Vagina (tissue), 2 donors: ENCODE measurements around the gene MED19. TPM values are rescaled to one million over a fixed set of nuclear protein-coding genes. Genes with fewer than 3 reads are reported as not detected.
"Not testable (repeated sequence)": the region's sequence is repeated elsewhere in the genome, so short reads cannot be mapped to it uniquely, and the experiment has no call there.

ENCODE experiments used
- DNase-seq, 2 donors: peaks; one replicate each; pipeline ENCODE4 v3.0.0-alpha.2; 2017; ENCODE audit errors: extremely low spot score in 2 of 2
- H3K27ac ChIP-seq: fragments of 200-600 bp; sonication (generic); one replicate; pipeline ENCODE4 v1.5.1; 2019
- H3K27me3 ChIP-seq: fragments of 200-600 bp; sonication (generic); one replicate; pipeline ENCODE4 v1.5.1; 2019
- H3K36me3 ChIP-seq, 2 donors: fragments of 200-600 bp; sonication (generic); one replicate each; pipeline ENCODE4 v1.5.1; 2017 to 2019
- H3K4me1 ChIP-seq: fragments of 200-600 bp; sonication (generic); one replicate; pipeline ENCODE4 v1.5.1; 2019
- H3K4me3 ChIP-seq, 2 donors: fragments of 200-600 bp; sonication (generic); 1 replicate in 1 of 2; 2 replicates in 1 of 2; pipeline ENCODE4 v1.5.1; 2016 to 2019
- H3K9me3 ChIP-seq: fragments of 200-600 bp; sonication (generic); one replicate; pipeline ENCODE4 v1.5.1; 2019
- POLR2A ChIP-seq, 2 donors: fragments of 450-650 bp; IDR thresholded peaks; one replicate each; pipeline ENCODE4 v1.6.1; 2017; ENCODE audit warnings: antibody characterized with exemption in 2 of 2, mild to moderate bottlenecking in 2 of 2, moderate library complexity in 2 of 2
- POLR2AphosphoS5 ChIP-seq, 2 donors: sonication (generic); formaldehyde crosslinking; IDR thresholded peaks; one replicate each; pipeline ENCODE4 v1.9.0; 2017; ENCODE audit warnings: antibody characterized with exemption in 2 of 2, mild to moderate bottlenecking in 2 of 2, low read depth in 1 of 2; ENCODE audit not compliant: insufficient read depth in 1 of 2
- intact Hi-C: fragments of 100-400 bp; cut with DNase I; formaldehyde crosslinking; loops from one replicate; pipeline ENCODE4 v1.15.1; 2023
- total RNA-seq: library from RNA; depleted of rRNA; stranded (reverse); fragments of >200 nt; gene quantifications from one replicate; pipeline ENCODE4 v1.2.3, GENCODE V29; 2016
- TF ChIP-seq, protein P1 (sequence below), 3 experiments: fragments of 450-650 bp in 2 of 3; fragments of 200-600 bp in 1 of 3; sonication (generic) in 1 of 3; IDR thresholded peaks; one replicate each; pipeline ENCODE4 v1.5.1; 2017 to 2019; ENCODE audit warnings: antibody characterized with exemption in 3 of 3, mild to moderate bottlenecking in 2 of 3, moderate library complexity in 2 of 3

MED19 gene
- total RNA-seq, 1 donor from 2014 or later = 18.4 TPM

DNA sequence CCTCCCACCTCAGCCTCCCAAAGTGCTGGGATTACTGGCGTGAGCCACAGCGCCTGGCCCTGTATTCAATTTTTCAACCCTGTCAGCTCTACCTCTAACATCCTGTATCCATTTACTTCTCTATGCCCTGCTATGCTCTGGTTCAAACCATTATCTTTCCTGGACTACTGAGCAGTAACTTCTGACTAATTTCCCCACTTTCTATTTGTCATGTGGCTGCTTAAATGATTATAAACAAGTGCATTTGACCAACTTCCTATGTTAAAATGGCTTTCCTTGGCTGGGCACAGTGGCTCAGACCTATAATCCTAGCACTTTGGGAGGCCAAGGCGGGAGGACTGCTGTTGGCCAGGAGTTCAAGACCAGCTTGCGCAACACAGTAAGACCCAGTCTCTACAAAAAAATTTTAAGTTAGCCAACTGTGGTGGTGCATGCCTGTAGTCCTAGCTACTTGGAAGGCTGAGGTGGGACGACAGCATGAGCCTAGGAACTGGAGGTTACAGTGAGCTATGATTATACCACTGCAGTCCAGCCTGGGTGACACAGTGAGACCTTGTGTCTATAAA lies 2.1 kb downstream of the MED19 start:
- TF ChIP-seq POLR2AphosphoS5 (IDR thresholded peaks at IDR 0.05; ENCODE audit: insufficient read depth in 1 of 2, low read depth in 1 of 2) (no peak), POLR2A (IDR thresholded peaks at IDR 0.05) (no peak)
- TF ChIP-seq, protein P1, sequence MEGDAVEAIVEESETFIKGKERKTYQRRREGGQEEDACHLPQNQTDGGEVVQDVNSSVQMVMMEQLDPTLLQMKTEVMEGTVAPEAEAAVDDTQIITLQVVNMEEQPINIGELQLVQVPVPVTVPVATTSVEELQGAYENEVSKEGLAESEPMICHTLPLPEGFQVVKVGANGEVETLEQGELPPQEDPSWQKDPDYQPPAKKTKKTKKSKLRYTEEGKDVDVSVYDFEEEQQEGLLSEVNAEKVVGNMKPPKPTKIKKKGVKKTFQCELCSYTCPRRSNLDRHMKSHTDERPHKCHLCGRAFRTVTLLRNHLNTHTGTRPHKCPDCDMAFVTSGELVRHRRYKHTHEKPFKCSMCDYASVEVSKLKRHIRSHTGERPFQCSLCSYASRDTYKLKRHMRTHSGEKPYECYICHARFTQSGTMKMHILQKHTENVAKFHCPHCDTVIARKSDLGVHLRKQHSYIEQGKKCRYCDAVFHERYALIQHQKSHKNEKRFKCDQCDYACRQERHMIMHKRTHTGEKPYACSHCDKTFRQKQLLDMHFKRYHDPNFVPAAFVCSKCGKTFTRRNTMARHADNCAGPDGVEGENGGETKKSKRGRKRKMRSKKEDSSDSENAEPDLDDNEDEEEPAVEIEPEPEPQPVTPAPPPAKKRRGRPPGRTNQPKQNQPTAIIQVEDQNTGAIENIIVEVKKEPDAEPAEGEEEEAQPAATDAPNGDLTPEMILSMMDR (IDR thresholded peaks at IDR 0.05) = no peak

DNA sequence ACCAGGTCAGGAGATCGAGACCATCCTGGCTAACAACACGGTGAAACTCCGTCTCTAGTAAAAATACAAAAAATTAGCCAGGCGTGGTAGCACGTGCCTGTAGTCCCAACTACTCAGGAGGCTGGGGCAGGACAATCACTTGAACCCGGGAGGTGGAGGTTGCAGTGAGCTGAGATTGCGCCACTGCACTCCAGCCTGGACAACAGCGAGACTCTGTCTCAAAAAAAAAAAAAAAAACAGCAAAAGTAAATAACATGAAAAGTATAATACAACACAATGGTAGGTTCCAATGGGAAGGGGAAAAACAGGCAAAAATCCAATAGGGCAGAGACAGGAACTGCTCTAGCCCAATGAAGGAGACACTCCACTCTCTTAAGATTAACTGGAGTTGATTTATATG lies 6.6 kb downstream of the MED19 start:
- DNase-seq, H3K27me3 ChIP-seq, H3K9me3 ChIP-seq, H3K4me3 ChIP-seq, intact Hi-C loops, H3K27ac ChIP-seq: not testable (repeated sequence)
- H3K36me3 ChIP-seq = peaks cover 0 to 35% of the 10 kb centered on the region in 2 donors
- peaks cover 16% of the 10 kb centered on the region for H3K4me1 ChIP-seq

More for the DNA sequence above, 2.1 kb downstream of the MED19 start:
- Histone ChIP-seq H3K27ac (no peak overlapping the region), H3K4me3 (no peak overlapping the region), H3K4me1 (peaks cover 50% of the 10 kb centered on the region), H3K36me3 (peaks cover 0 to under 1% of the 10 kb centered on the region in 2 donors), H3K27me3 (no peaks in the 10 kb centered on the region), H3K9me3 (no peaks in the 10 kb centered on the region)
- no peak for DNase-seq
- intact Hi-C loops = no loop called here

DNA sequence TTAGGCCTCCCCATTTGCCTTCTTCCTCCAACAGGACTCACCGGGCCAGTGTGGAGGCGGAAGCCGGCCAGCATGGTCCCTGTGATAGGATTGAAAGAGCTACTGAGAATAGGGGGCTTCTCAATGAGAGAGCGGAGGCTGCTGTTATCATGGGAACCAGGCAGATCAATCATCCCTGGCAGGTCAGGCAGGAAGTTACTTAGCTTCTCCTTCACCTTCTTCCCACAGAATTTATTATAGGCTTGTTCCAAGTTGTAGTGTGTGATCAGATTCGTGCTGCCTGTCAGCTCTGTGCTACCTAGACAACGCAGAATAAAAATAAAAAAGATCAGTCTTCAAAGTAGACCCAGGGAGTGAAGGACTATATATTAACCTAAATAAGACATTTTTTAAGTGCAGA lies 7.1 kb downstream of the MED19 start:
- TF ChIP-seq POLR2A (IDR thresholded peaks at IDR 0.05) = no peak
- no peak for TF ChIP-seq POLR2AphosphoS5 (IDR thresholded peaks at IDR 0.05; ENCODE audit: insufficient read depth in 1 of 2, low read depth in 1 of 2)
- TF ChIP-seq, protein P1 (IDR thresholded peaks at IDR 0.05) = no peak
- no peak for DNase-seq
- Histone ChIP-seq H3K4me3 (no peak overlapping the region), H3K27ac (no peak overlapping the region), H3K4me1 (peaks cover 11% of the 10 kb centered on the region), H3K9me3 (no peaks in the 10 kb centered on the region), H3K27me3 (no peaks in the 10 kb centered on the region), H3K36me3 (peaks cover 0 to 40% of the 10 kb centered on the region in 2 donors)
- intact Hi-C loops = no loop called here

DNA sequence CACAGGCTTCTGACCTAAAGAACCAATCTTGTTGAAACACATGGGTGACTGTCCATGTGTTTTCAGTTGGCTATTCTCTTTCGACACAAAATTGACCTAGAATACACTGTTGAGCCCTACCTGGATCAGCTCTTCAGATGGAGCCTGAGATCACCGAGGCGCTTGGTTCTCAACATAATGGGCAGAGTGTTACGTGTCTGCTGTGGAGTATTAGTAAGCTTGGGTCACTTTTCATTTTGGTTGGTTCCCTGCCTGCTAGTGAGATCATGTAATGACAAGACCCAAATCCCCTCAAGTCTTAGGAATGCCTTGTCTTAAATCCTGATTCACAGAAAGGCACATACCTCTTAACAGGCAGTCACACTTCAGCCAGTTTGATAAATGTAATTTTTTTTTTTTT lies 8.7 kb downstream of the MED19 start:
- DNase-seq = no peak
- H3K4me3 ChIP-seq = no peak overlapping the region
- H3K27ac ChIP-seq = no peak overlapping the region
- H3K9me3 ChIP-seq = no peaks in the 10 kb centered on the region
- H3K4me1 ChIP-seq = peaks cover 3% of the 10 kb centered on the region
- intact Hi-C loops = no loop called here
- TF ChIP-seq, protein P1 (IDR thresholded peaks at IDR 0.05) = no peak
- no peak for TF ChIP-seq POLR2AphosphoS5 (IDR thresholded peaks at IDR 0.05; ENCODE audit: insufficient read depth in 1 of 2, low read depth in 1 of 2)
- no peak for TF ChIP-seq POLR2A (IDR thresholded peaks at IDR 0.05)
- H3K36me3 ChIP-seq = peaks cover 0 to 56% of the 10 kb centered on the region in 2 donors
- H3K27me3 ChIP-seq = no peaks in the 10 kb centered on the region

DNA sequence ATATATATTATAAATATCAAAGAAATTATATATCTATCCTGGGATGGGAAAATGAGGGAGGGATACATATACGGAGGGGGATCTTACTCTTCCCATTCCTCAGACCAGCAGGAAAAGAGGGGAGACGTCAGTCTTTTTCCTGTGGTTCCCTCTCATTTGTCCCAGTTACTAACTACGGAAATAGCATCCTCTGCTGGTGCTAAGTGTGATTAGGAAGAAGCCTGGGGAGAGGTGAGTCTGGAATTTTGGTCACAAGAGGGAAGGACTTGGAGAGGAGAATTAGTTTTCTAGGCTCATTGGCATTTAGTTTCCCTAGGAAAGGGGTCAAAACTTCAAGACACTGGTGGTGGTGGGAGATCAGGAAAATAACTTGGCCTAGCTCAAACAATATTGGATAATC lies 11.6 kb downstream of the MED19 start:
- Histone ChIP-seq H3K4me1 (no peaks in the 10 kb centered on the region), H3K27me3 (no peaks in the 10 kb centered on the region), H3K36me3 (peaks cover 0 to 81% of the 10 kb centered on the region in 2 donors), H3K9me3 (no peaks in the 10 kb centered on the region), H3K27ac (no peak overlapping the region), H3K4me3 (no peak overlapping the region)
- no peak for DNase-seq
- TF ChIP-seq POLR2AphosphoS5 (IDR thresholded peaks at IDR 0.05; ENCODE audit: insufficient read depth in 1 of 2, low read depth in 1 of 2) (no peak), POLR2A (IDR thresholded peaks at IDR 0.05) (no peak)
- TF ChIP-seq, protein P1 (IDR thresholded peaks at IDR 0.05) = no peak
- intact Hi-C loops = no loop called here
